Retinal pigment epithelial cell (primary cell): Measurements from ENCODE around the gene DLGAP1.
A peak's percentile ranks its signal among the peaks of the same experiment; 100 is the strongest.
"Not testable (repeated sequence)": the region's sequence is repeated elsewhere in the genome, so short reads cannot be mapped to it uniquely, and the experiment has no call there.

Experiments
- DNase-seq: peaks from one replicate; pipeline ENCODE4 v3.0.0-alpha.2; 2010; ENCODE audit warnings: low read depth
- H3K4me3 ChIP-seq: 2 replicates; pipeline ENCODE4 v1.5.1; 2011; ENCODE audit warnings: mild to moderate bottlenecking, low read length, control low read depth, moderate library complexity
- TF ChIP-seq, protein P1 (sequence below): conservative IDR thresholded peaks from 2 replicates; pipeline ENCODE4 v1.5.1; 2011; ENCODE audit warnings: low read depth, low read length, control low read depth, inconsistent platforms

The DLGAP1 gene

DNA sequence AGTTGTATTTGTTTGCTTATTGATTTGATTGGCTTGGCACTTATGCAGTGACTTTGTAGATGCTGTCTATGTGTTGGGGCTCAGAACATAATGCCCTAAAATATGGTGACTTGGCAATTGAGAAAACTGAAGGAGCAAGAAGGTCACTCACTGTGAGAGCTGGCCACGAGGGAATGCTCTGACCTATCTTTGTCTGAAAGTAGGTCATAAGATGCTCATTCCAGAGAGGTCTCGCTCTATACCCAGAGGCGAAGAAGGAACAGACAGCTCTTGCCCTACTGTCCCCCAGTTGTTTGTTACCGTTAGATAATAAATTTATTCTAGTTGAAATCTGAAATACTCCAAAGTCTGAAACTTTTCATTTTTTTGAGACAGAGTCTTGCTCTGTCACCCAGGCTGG, 846.6 kb downstream of the DLGAP1 start:
- H3K4me3 ChIP-seq: no peak overlapping the region
- no peak for DNase-seq
- TF ChIP-seq, protein P1, sequence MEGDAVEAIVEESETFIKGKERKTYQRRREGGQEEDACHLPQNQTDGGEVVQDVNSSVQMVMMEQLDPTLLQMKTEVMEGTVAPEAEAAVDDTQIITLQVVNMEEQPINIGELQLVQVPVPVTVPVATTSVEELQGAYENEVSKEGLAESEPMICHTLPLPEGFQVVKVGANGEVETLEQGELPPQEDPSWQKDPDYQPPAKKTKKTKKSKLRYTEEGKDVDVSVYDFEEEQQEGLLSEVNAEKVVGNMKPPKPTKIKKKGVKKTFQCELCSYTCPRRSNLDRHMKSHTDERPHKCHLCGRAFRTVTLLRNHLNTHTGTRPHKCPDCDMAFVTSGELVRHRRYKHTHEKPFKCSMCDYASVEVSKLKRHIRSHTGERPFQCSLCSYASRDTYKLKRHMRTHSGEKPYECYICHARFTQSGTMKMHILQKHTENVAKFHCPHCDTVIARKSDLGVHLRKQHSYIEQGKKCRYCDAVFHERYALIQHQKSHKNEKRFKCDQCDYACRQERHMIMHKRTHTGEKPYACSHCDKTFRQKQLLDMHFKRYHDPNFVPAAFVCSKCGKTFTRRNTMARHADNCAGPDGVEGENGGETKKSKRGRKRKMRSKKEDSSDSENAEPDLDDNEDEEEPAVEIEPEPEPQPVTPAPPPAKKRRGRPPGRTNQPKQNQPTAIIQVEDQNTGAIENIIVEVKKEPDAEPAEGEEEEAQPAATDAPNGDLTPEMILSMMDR: no peak

DNA sequence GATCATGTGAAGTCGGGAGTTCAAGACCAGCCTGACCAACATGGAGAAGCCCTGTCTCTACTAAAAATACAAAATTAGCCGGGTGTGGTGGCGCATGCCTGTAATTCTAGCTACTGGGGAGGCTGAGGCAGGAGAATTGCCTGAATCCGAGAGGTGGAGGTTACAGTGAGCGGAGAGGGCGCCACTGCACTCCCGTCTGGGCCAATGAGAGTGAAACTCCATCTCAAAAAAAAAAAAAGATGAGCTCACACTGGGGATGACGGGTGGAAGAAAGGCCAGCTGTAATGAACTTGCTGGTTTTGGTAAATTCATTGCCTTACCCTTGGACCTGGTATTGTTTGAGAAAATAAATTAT, 847.0 kb downstream of the DLGAP1 start:
- H3K4me3 ChIP-seq, DNase-seq: not testable (repeated sequence)

DNA sequence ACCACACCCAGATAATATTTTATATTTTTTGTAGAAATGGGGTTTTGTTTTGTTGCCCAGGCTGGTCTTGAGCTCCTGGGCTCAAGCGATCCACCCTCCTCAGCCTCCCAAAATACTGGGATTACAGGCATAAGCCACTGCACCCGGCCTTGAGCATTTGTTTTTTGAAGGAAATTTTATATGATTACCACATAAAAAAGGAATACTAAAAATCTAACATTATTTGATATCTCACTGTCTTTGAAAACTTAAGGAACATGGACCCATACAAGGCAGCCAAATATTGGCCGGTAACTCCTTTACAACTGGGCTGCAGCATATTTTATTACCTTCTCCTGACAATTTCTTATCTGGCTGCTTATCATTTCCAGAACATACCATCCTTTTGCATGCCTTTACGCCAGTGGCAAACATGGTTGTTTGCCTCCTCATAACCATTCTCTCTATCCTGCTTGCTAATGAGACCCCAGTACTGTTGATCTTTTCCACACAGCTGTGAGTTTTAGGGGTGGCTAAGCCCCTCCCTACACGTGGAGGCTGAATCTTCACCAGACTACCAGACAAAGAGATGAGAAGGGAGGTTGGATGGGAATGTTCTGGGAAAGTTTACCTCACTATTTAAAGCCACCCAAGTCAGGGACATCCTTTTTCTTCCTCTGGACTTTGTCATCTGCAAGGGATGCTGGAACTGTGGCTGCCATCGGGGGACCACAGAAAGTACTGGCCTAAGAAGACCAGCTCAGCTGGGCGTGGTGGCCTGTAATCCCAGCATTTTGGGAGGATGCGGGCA, 847.6 kb downstream of the DLGAP1 start:
- DNase-seq: no peak
- no peak overlapping the region for H3K4me3 ChIP-seq
- TF ChIP-seq, protein P1: no peak

DNA sequence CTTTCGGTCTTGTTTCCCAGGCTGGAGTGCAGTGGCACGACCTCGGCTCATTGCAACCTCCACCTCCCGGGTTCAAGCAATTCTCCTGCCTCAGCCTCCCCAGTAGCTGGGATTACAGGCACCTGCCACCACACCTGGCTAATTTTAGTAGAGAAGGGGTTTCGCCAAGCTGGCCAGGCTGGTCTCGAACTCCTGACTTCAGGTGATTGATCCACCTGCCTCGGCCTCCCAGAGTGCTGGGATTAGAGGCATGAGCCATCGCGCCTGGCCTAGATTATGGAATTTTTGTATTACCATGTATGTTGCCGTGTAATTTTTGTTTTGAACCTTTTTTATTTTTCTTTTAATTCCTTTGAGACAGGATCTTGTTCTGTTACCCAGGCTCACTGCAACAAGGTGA, 848.2 kb downstream of the DLGAP1 start:
- H3K4me3 ChIP-seq: not testable (repeated sequence)

DNA sequence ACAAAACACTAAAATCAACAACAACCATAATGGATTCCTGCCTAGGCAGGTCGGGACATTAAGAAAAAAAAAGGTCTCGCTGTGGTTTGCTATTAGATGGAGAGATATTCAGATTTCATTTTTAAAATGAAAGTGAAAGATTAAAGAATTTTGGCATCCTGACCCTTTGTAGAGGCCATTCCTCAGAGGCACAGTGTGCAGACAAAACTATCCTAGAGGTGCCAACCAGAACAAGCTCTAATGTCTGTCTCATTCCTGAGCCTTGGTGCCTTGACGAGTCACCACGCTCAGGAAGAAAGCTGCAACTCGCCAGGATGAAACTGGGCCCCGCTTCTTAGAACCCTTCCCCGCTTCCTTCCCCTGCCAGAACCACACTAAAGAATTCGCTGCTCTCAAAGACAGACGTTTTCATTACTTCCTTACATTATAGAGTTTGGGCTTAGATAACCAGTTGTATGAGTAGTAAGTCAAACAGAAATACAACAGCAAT, 849.1 kb downstream of the DLGAP1 start:
- TF ChIP-seq, protein P1: no peak
- H3K4me3 ChIP-seq: peak overlapping the region; percentile 78
- no peak for DNase-seq

More for the DNA sequence above, 848.2 kb downstream of the DLGAP1 start:
- DNase-seq: not testable (repeated sequence)

DNA sequence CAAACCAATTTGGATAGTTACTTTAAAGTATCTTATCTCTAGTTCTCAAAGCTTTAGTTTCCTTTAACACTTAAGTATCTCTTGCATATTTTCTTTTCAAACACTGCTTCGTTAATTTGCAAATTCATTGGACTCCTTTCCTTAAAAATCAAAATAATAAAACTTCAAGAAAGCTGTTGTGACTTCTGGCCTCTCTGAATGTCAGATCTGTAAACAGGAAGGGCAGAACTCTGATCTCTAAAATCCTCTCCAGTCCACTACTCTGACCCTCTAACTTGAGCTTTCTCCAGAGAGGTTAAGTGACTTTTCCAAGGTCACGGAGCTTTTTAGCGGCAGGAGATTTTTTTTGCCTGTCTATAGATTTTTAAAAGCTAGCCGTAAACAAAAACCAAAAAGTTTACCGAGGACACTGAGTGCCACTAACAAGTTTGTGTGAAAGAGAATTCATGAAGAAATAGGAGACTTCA, 849.6 kb downstream of the DLGAP1 start:
- peak overlapping the region; percentile 78 for H3K4me3 ChIP-seq
- TF ChIP-seq, protein P1: no peak
- no peak for DNase-seq

DNA sequence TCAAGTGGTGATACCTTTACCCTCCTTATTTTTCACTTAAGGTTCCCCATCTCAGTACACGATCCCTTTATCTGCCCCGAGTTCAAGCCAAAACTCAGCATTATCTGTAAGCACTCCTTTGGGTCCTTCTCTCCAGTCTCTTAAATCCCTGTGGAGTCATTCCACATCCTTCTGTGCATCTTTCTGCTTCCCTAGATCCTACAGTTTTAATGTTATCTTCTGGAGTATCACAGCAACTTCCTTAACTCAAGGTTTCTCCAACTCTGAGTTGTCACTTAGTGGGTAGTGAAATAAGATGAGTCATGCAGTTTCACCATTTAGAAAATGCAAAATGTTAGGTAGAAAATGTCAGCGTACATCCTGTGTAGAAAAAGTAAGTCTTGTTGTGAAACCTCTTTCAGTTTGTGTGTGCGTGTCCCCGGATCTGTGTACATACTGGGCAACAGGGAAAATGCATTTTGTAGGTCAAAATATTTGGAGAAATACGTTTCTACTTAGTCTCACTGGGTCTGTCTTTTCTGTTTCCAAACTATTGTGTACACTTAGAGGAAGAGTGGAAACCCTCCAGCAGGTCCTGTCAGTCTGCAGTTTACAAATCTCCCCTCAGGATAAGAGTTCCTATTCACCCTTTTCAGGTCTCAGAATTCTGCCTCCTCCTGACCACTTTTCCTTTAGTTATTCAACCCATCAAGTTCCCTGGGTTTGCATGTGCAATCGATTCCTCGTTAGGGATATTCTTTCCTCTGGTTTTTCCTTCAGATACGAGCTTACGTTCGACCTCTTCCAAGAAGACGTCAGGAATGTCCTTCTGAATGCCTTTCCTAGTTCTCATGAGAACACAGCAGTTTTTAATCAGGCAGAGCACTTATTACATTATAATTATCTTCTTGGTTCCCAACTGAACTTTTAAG, 850.4 kb downstream of the DLGAP1 start:
- peak overlapping the region; percentile 78 for H3K4me3 ChIP-seq
- peak; percentile 84 for DNase-seq
- TF ChIP-seq, protein P1: no peak

DNA sequence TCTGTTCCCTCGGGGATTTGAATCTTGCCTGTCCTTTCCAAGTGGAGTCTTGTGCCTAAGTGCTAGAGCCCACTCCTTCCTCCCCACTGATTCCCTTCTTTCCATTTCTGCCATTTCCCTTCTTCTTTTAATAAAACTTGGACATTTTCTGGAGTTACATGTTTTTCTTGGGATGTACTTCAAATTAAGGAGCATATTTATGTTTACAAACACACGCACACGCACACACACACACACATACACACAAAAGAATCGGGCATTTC, 850.9 kb downstream of the DLGAP1 start:
- H3K4me3 ChIP-seq: peak overlapping the region; percentile 78
- no peak for DNase-seq
- TF ChIP-seq, protein P1: no peak
